CD4-positive, alpha-beta T cell (primary cell): ENCODE data around the gene ACSF2. TPM values are rescaled to one million over a fixed set of nuclear protein-coding genes. Genes with fewer than 3 reads are reported as not detected.

Experiments used
- ATAC-seq: fragments of 200-7000 bp; cut with Tn5 transposase; one replicate; pipeline ENCODE4 v1.10.0; 2022; ENCODE audit warnings: mild to moderate bottlenecking; ENCODE audit not compliant: poor library complexity
- CTCF ChIA-PET: fragments of 350-600 bp; sonication (Branson Sonifier 250); formaldehyde crosslinking; loops from one replicate; lab custom pipeline; 2021; ENCODE audit warnings: antibody characterized with exemption, inconsistent platforms; lab: Charles Lee
- POLR2A ChIA-PET: fragments of 350-600 bp; sonication (Branson Sonifier 250); formaldehyde crosslinking; loops from one replicate; lab custom pipeline; 2021; ENCODE audit warnings: antibody characterized with exemption, inconsistent platforms; lab: Charles Lee
- DNase-seq, 14 experiments: peaks; one replicate each; pipeline ENCODE4 v3.0.0-alpha.2; 2013 to 2020; ENCODE audit warnings: mixed read lengths in 2 of 14
- H3K27ac ChIP-seq, 2 donors: one replicate each; pipeline versions ENCODE4 v1.5.1 to v1.7.0; 2013; ENCODE audit warnings: low read length in 2 of 2, low read depth in 1 of 2, mild to moderate bottlenecking in 1 of 2
- H3K27me3 ChIP-seq, 2 experiments: 1 replicate in 1 of 2; 2 replicates in 1 of 2; pipeline versions ENCODE4 v1.6.1 to v1.7.0; 2013; ENCODE audit warnings: low read length in 2 of 2, control low read depth in 1 of 2, mild to moderate bottlenecking in 1 of 2, moderate library complexity in 1 of 2; ENCODE audit not compliant: insufficient read depth in 2 of 2, control insufficient read depth in 1 of 2
- H3K36me3 ChIP-seq: one replicate; pipeline ENCODE4 v1.6.1; 2013; ENCODE audit warnings: low read length, control low read depth; ENCODE audit not compliant: insufficient read depth
- H3K4me1 ChIP-seq: one replicate; pipeline ENCODE4 v1.6.1; 2013; ENCODE audit warnings: low read length, control low read depth; ENCODE audit not compliant: insufficient read depth
- H3K4me3 ChIP-seq: one replicate; pipeline ENCODE4 v1.5.1; 2013; ENCODE audit warnings: mild to moderate bottlenecking, low read length, moderate library complexity
- H3K9me3 ChIP-seq, 2 experiments: 1 replicate in 1 of 2; 2 replicates in 1 of 2; pipeline versions ENCODE4 v1.6.1 to v1.7.0; 2013; ENCODE audit warnings: low read length in 2 of 2, mild to moderate bottlenecking in 2 of 2, control low read depth in 1 of 2, moderate library complexity in 1 of 2; ENCODE audit not compliant: control insufficient read depth in 1 of 2, insufficient read depth in 1 of 2
- H3K27ac Mint-ChIP-seq: one replicate; pipeline ENCODE4 v1.8.0; 2020; ENCODE audit warnings: mixed read lengths
- H3K27me3 Mint-ChIP-seq: one replicate; pipeline ENCODE4 v1.8.0; 2021; ENCODE audit warnings: mixed read lengths
- H3K36me3 Mint-ChIP-seq: one replicate; pipeline ENCODE4 v1.8.0; 2021; ENCODE audit warnings: low read depth, mixed read lengths
- H3K4me1 Mint-ChIP-seq: one replicate; pipeline ENCODE4 v1.8.0; 2021; ENCODE audit warnings: low read depth, mixed read lengths
- H3K4me3 Mint-ChIP-seq: one replicate; pipeline ENCODE4 v1.8.0; 2020; ENCODE audit warnings: mild to moderate bottlenecking, mixed read lengths
- H3K9me3 Mint-ChIP-seq: one replicate; pipeline ENCODE4 v1.8.0; 2020; ENCODE audit warnings: mixed read lengths
- intact Hi-C, 2 experiments: fragments of 100-400 bp; cut with DNase I in 1 of 2; cut with micrococcal nuclease in 1 of 2; formaldehyde crosslinking; loops; one replicate each; pipeline versions ENCODE4 v1.15.1 to v1.9.0; 2023 to 2025; cut with DNase I, micrococcal nuclease
- total RNA-seq, 174 experiments: library from RNA in 2 of 174; stranded (reverse) in 2 of 174; gene quantifications; one replicate each; pipeline ENCODE4 v1.2.3 and lab custom pipeline; 2021 to 2026
- TF ChIP-seq, protein P1 (sequence below): fragments of 200-600 bp; IDR thresholded peaks from one replicate; pipeline ENCODE4 v1.8.0; 2022; ENCODE audit warnings: antibody characterized with exemption, mild to moderate bottlenecking

ACSF2 gene
- total RNA-seq, 2 experiments from 2014 or later = 11.9 to 13.9 TPM

DNA sequence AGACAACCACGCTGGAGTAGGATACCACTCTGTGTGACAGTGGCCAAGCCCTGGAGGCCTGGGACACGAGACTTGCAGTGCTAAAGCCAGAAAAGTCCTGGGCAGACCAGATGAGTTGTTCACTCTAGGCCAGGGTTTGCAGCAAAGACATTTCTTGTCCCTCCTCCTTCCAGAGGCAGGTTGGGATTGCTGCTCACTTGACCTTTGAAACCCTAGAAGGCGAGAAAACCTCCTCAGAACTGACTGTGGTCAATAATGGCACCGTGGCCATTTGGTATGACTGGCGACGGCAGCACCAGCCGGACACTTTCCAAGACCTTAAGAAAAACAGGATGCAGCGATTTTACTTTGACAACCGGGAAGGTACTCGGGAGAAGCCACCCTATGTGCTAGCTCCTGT, 96.7 kb downstream of the ACSF2 start:
- intact Hi-C loops = no loop called here
- ATAC-seq (no peak), DNase-seq (no peak)
- Histone ChIP-seq H3K27me3 (no peaks in the 10 kb centered on the region), H3K4me1 (peaks cover 6% of the 10 kb centered on the region), H3K36me3 (no peaks in the 10 kb centered on the region), H3K9me3 (no peaks in the 10 kb centered on the region), H3K4me3 (no peak overlapping the region), H3K27ac (no peak overlapping the region)
- POLR2A ChIA-PET = no interaction called here
- TF ChIP-seq, protein P1, sequence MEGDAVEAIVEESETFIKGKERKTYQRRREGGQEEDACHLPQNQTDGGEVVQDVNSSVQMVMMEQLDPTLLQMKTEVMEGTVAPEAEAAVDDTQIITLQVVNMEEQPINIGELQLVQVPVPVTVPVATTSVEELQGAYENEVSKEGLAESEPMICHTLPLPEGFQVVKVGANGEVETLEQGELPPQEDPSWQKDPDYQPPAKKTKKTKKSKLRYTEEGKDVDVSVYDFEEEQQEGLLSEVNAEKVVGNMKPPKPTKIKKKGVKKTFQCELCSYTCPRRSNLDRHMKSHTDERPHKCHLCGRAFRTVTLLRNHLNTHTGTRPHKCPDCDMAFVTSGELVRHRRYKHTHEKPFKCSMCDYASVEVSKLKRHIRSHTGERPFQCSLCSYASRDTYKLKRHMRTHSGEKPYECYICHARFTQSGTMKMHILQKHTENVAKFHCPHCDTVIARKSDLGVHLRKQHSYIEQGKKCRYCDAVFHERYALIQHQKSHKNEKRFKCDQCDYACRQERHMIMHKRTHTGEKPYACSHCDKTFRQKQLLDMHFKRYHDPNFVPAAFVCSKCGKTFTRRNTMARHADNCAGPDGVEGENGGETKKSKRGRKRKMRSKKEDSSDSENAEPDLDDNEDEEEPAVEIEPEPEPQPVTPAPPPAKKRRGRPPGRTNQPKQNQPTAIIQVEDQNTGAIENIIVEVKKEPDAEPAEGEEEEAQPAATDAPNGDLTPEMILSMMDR = no peak
- Mint-ChIP-seq H3K36me3 (no peaks in the 10 kb centered on the region), H3K4me3 (no peak overlapping the region), H3K9me3 (no peaks in the 10 kb centered on the region), H3K4me1 (no peaks in the 10 kb centered on the region), H3K27ac (no peak overlapping the region), H3K27me3 (no peaks in the 10 kb centered on the region)
- CTCF ChIA-PET = no interaction called here

DNA sequence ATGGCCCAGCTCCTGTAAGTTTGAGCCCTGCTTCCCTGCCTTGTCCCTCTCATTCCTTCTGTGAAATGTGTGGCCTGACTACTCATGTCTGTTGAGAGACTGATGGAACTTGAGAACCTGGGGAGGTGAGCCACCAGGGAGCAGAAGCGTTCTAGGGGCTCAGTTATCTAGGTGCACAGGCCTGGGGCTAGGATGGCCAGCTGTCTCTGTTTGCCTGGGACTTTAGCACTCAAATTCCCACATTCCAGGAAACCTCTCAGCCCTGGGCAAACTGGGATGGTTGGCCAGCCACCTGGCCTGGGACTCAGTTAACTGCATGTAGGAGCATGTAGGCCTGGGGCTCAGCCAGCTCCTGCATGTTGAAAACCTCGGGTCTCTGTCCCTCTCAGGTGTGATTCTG, 97.2 kb downstream of the ACSF2 start:
- DNase-seq (no peak), ATAC-seq (no peak)
- intact Hi-C loops = no loop called here
- Histone ChIP-seq H3K4me1 (peaks cover 1% of the 10 kb centered on the region), H3K4me3 (no peak overlapping the region), H3K27ac (no peak overlapping the region), H3K27me3 (no peaks in the 10 kb centered on the region), H3K9me3 (no peaks in the 10 kb centered on the region), H3K36me3 (no peaks in the 10 kb centered on the region)
- TF ChIP-seq, protein P1 = no peak
- ChIA-PET POLR2A (no interaction called here), CTCF (no interaction called here)
- Mint-ChIP-seq H3K4me1 (no peaks in the 10 kb centered on the region), H3K27me3 (peaks cover under 1% of the 10 kb centered on the region), H3K36me3 (no peaks in the 10 kb centered on the region), H3K9me3 (no peaks in the 10 kb centered on the region), H3K27ac (no peak overlapping the region), H3K4me3 (no peak overlapping the region)

Other genes starting within 250 kb of the ACSF2 start
- 10 to 100 TPM in 1 of 2 experiments, 1 to 10 TPM in 1; 10.0 to 11.4 TPM for gene COL1A1, start 224.6 kb upstream of the ACSF2 start, total RNA-seq
- gene TMEM92, start 151.8 kb upstream of the ACSF2 start, total RNA-seq = not detected
- gene XYLT2, start 80.1 kb upstream of the ACSF2 start, total RNA-seq = 10 to 100 TPM; 11.0 to 12.2 TPM
- 10 to 100 TPM; 13.7 to 14.8 TPM for gene MRPL27, start 53.0 kb upstream of the ACSF2 start, total RNA-seq
- gene EME1, start 53.0 kb upstream of the ACSF2 start, total RNA-seq = under 1 TPM; 0.36 to 0.92 TPM
- gene LRRC59, start 28.7 kb upstream of the ACSF2 start, total RNA-seq = 10 to 100 TPM; 45.1 to 51.5 TPM
- not detected for gene CHAD, start 42.7 kb downstream of the ACSF2 start, total RNA-seq
- gene RSAD1, start 52.6 kb downstream of the ACSF2 start, total RNA-seq = 10 to 100 TPM; 44.6 to 44.7 TPM
- 1 to 10 TPM in 1 of 2 experiments, under 1 TPM in 1; 0.78 to 1.5 TPM for gene MYCBPAP, start 82.2 kb downstream of the ACSF2 start, total RNA-seq
- not detected for gene EPN3, start 106.5 kb downstream of the ACSF2 start, total RNA-seq
- 10 to 100 TPM; 10.2 to 10.3 TPM for gene SPATA20, start 121.0 kb downstream of the ACSF2 start, total RNA-seq
- gene CACNA1G, start 134.5 kb downstream of the ACSF2 start, total RNA-seq = not detected
- gene ABCC3, start 208.7 kb downstream of the ACSF2 start, total RNA-seq = under 1 TPM in 1 of 2 experiments, not detected in 1; 0.19 TPM